PC-9 (cell line): ENCODE results near the gene CMIP.

Experiments
- EZH2 ChIP-seq: fragments of 200-600 bp; sonication (generic); IDR thresholded peaks from 2 replicates; pipeline ENCODE4 v1.8.0; 2017; ENCODE audit warnings: antibody characterized with exemption, low read depth
- TF ChIP-seq, protein P1 (sequence below): fragments of 200-600 bp; sonication (generic); conservative IDR thresholded peaks from 2 replicates; pipeline ENCODE4 v1.6.1; 2017; ENCODE audit warnings: mixed run types, antibody characterized with exemption, mild to moderate bottlenecking, moderate library complexity

GRCh38 chr16:81590714-81591544 is 146.3 kb downstream of the CMIP start:
- TF ChIP-seq EZH2, result no peak
- TF ChIP-seq, protein P1, sequence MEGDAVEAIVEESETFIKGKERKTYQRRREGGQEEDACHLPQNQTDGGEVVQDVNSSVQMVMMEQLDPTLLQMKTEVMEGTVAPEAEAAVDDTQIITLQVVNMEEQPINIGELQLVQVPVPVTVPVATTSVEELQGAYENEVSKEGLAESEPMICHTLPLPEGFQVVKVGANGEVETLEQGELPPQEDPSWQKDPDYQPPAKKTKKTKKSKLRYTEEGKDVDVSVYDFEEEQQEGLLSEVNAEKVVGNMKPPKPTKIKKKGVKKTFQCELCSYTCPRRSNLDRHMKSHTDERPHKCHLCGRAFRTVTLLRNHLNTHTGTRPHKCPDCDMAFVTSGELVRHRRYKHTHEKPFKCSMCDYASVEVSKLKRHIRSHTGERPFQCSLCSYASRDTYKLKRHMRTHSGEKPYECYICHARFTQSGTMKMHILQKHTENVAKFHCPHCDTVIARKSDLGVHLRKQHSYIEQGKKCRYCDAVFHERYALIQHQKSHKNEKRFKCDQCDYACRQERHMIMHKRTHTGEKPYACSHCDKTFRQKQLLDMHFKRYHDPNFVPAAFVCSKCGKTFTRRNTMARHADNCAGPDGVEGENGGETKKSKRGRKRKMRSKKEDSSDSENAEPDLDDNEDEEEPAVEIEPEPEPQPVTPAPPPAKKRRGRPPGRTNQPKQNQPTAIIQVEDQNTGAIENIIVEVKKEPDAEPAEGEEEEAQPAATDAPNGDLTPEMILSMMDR, result no peak
